H54 (cell line): ENCODE data around the gene TPM2.

Experiments used
- DNase-seq: peaks from one replicate; pipeline ENCODE4 v3.0.0; 2011; ENCODE audit warnings: low spot score, mixed read lengths; ENCODE audit not compliant: insufficient read length
- FAIRE-seq: peaks from 3 replicates; lab custom pipeline; 2011; peaks lifted over from hg19 to GRCh38; lab: Jason Lieb, UNC
- POLR2A ChIP-seq: IDR thresholded peaks from 2 replicates; pipeline ENCODE4 v1.6.1; 2011; ENCODE audit warnings: low read depth, mild to moderate bottlenecking, low read length

The TPM2 gene

DNA sequence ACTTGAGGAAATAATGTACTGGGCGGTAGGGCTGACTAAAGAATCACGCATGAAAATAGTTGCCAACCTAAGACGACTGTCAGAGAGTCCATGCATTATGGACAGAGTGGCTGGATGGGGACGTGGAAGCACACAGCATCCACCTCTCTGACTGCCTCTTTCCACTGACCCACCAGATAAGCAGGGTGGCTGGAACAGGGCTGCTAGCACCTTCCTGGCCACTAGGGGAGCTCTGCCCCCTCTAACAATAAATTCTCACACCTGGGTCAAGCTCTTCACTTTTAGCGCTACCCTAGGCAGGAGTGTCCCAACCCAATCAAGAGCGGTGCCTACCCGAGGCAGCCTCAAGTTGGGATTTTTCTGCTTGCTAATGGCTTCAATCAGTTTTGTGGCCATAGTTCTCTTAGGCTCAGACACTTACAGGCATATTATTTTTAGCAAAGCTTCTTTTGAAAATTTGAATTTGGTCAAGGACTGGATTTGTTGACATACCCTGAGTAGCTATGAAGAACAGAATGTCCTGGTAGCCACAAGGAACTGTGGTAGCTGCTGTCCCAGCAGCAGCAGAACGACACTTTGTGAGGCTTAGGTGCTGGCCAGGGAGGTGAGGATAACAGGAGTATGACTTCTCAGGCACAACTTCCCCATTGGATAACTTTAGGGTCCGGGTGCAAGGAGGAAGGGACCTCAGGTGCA, 6.9 kb upstream of the TPM2 start:
- no peak for FAIRE-seq

DNA sequence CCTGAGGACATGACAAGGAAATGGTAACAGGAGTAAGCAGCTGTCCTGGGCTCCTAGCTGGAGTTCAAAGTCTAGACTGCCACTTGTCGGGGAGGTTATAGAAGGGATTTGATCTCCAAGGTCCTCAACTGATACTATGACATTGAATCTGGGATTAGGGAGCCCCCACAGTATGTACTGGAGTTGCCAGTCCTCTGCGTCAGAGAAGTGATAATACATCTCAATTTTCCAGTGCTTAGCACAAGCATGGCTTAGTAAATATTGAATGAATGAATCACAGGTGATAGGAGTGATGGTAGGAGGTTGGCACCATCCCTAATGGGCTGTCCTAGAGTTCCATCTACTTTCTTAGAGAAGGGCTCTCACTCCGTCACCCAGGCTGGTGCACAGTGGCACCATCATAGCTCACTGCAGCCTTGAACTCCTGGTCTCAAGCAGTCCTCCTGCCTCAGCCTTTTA, 6.2 kb upstream of the TPM2 start:
- DNase-seq = no peak
- no peak for FAIRE-seq
- TF ChIP-seq POLR2A = no peak

More for the DNA sequence above, 6.9 kb upstream of the TPM2 start:
- DNase-seq = peak; percentile 30
- no peak for TF ChIP-seq POLR2A

DNA sequence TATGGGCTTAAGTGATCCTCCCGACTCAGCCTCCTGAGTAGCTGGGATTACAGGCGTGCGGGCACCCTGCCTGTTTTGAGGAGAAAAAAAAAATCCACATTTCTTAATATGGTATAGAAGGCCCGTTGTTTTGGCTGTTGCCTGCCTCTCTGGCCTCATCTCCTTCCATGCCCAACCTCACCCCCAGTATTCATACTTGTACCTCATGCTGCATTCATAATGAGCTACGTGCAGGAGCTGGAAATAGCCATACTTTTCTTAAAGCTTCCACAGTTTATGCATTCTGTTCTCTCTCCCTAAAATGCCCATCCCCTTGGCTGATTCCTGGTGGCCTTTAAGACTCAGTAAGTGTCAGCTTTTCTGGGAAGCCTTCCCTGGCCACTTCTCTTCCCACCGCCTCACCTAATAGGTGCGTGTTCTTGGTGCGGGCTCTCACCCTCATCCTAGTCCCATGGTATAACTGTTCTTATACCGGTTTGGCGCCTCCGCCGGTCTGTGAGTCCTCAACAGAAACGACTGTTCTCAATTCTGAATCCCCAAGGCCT, 2.1 kb upstream of the TPM2 start:
- no peak for TF ChIP-seq POLR2A
- no peak for FAIRE-seq
- no peak for DNase-seq

DNA sequence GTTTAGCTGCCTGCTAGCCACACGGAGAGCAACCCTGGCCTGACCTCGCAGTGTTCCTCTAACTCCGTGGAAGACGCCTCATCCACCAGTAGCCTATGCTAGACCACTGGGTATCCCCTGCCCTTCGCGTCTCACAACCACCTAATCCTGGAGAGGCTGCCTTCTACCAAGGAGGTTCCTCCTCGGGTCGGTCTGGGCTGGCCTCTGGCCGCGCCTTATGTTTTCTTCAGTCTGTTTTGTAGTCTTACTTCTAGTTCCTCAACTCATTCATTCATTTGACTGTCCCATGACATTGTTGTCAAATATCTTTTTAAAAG, 1.6 kb upstream of the TPM2 start:
- DNase-seq (no peak), FAIRE-seq (no peak)
- TF ChIP-seq POLR2A = no peak

DNA sequence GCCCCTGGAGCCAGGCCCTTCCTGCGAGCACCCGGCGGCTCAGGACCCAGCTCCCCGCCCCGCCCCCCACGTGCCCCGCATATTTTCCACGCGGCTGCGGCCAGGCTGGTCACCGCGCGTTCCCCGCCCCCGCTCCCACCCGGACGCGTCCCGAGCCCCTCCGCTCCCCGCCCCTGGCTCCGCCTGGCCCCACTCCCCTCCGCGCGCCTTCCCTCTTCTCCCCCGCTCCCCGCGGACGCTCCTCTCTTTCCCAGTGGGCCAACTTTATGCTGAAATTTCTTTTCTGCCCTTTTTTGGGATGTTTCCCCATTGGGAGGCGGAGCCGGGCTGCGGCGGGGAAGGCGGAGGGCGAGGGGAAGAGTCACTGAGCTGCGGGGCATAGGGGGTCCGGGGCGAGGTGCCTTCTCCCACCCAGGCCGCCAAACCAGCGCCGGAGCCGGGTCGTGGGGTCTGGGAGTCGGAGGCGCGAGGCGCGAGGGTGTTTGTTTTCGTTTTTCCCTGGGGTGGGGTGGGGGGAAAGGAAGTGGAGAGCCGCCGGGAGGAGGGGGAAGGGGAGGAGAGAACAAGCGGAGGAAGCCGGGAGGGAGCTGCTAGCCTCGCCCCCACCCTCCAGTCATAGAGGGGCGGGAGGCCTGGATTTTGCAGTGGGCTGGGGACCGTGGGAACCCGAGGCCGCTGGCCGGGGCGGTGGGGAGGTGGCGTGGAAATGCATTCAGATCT, 1.0 kb upstream of the TPM2 start:
- TF ChIP-seq POLR2A = 0 out of 2 replicates have a peak, but pooled peaks have one; percentile 8
- FAIRE-seq = no peak
- peak; percentile 53 for DNase-seq

DNA sequence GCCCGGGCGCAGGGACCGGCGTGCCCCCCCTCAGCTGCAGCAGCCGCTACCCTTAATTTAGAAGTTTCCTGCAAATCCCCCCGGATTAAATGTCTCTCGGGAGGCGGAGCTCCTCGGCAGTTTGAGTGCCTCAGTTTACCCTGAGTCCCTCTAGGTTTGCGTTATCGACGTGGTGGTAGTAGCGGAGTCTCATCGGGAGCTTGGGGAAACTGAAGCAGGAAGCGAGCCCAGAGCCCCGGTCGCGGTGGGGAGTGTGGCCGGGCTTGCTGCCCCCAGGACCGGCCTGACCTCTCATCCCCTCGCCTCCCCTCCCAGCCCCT, 529 bp upstream of the TPM2 start:
- no peak for DNase-seq
- no peak for TF ChIP-seq POLR2A
- FAIRE-seq = no peak

DNA sequence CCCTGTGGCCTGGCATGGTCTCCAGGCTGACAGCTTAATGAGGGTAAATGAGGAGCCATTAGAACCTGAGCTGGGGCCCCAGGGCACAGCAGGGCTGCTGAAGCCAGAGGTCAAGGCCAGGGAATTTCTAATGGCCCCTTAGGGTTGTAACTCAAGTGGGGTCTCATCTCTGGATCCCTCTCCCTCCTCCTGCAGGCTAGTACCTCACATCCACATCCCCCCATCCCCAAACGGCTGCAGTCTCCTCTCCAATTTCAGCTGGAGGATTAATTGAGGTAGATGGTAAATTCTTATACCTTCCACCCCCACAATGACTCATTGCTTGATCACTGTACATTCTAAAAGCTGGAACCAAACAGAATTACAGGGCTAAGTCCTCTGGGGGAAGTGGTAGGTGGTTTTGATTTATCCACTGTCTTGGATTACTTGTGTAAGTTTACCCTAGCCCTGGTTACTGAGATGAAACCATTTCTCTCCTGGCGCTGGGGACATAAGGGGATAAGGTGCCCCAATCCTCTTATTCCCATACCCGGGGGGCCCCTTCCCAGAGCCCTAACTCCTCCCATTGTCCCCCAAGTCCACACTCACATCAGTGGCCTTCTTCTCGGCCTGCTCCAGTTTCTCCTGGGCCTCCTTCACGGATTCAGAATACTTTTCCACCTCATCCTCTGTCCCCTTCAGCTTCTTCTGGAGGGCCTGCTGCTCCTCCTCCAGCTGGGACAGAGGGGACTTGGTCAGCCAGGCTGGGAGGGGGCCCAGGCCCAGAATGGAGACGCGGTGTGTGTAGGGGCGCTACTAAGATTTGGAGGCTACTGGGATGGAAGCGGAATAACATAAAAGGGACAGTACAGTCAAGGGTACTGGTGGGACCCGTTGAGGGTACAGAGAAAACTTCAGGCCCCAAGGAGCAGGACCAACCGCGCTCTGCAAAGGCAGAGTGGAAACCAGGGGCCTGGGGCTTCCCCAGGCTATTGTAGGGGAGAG, 875 bp downstream of the TPM2 start:
- FAIRE-seq (no peak), DNase-seq (peak; percentile 72)
- TF ChIP-seq POLR2A = no peak

DNA sequence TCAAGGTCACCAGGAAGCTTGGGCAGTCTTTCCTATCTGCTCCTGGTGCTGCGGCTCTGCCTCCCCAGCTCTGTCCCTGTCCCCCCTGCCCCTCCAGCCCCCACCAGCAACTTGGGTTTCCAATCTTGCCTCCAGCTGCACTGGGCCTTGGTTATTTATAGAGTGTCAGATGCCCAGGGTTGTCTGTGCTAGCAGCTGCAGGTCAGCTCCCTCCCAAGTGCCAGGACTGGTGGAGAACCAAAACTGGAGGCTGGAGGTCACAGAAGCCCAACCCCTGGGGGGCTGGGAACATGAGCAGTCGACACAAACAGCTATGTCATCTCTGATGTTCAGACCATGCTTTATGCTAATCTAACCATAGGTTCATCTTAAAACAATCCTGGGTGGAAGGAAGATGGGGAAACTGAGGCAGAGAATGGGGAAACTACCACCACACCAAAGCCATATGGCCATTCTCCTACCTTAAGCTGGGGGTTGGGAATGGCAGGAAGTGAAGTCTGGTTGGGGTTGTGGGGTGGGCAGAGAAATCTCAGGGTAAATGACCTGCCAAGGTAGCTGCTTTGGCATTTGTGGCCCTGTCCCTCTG, 1.7 kb downstream of the TPM2 start:
- FAIRE-seq (no peak), DNase-seq (no peak)
- no peak for TF ChIP-seq POLR2A

DNA sequence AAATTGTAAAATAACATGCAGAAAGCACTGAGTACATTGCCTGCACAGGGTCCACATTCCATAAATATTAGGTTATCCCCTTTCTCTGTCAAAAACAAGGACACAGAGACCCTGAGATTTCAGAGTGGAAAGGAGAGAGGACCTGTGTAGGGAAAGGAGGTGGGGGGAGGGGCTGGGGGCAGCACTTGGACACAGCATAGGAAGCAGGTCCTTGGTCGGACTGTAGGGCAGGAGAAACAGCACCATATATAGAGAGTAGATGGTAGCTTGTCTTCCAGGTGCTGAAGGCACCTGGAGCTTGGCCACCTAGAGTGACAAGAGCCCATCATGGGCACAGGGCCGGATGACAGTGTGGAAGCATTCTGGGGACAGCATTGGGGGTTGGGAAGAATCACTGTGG, 2.4 kb downstream of the TPM2 start:
- no peak for DNase-seq
- no peak for FAIRE-seq
- TF ChIP-seq POLR2A = no peak

DNA sequence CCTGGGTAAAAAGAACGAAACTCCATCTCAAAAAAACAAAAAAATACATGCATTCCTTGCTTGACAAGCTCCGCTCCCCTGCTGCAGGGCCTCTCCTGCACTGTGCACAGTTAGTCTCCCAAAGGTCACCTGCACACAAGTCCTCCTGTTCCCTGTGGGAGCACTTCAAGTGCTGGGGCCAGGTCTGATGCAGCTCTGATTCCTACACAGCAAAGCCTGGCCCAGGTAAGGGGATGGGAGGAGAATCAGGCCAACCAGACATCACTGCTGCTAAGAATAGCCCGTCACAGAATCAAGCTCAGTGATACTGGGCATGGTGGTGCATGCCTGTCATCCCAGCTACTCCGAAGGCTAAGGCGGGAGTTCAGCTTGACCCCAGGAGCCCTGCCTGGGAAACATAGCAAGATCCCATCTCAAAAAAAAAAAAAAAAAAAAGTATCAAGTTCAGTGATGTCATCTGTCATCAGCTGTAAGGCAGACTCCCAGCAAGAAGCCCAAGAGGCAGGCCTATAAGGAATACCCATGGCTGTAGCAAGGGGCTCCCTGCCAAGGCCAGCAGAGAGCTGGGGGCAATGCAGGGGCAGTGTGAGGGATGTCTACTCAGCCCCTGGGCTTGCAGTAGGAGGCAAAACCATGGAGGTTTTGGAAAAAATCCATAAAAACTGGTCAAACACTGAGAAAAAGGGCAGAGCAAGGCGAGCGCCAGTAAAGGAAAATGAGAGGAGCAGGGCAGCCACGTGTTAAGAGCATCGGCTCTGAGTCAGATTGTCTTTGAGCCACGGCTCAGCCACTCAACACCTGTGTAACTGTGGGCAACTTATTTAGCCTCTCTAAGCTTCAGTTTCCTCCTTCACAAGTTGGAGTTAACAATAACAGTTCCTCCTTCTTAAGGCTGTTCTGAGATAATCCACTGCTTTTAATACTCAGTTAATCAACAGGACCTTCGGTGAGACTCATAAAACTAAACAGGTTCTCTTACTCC, 3.2 kb downstream of the TPM2 start:
- FAIRE-seq = no peak
- TF ChIP-seq POLR2A = no peak
- DNase-seq = no peak

DNA sequence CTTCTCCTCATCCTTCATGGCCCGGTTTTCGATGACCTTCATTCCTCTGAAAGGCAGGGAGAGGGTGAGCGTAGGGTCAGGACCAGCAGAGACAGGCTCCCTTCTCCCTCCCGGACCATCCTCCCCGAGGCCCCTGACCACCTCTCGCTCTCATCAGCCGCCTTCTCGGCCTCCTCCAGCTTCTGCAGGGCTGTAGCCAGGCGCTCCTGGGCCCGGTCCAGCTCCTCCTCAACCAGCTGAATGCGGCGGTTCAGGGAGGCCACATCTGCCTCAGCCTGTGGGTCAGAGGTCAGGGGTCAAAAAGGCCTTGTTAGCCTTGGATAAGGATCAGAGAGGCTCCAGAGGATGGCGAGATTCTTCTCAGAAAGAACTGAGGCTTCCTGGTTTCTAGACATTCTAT, 4.2 kb downstream of the TPM2 start:
- FAIRE-seq = no peak
- TF ChIP-seq POLR2A = no peak
- DNase-seq = no peak

DNA sequence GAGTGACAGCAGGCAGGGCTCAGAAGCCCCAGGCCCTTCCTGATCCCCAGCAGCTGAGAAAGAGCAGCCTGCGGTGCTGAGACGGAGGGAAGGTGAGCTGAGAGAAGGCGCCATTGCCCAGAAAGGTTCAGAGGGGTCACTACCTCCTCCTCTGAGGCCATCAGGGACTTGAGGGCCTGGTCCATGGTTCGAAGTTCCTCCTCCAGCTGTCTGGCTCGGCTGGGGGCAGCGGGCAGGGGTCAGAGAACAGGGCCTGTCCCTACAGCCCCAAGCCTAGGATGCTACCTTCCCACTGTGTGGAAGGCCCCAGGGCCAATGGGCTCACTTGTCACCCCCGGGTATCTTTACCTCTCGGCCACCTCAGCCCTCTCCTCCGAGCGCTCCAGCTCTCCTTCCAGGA, 4.8 kb downstream of the TPM2 start:
- DNase-seq = no peak
- FAIRE-seq = no peak
- no peak for TF ChIP-seq POLR2A
